Effector memory CD4-positive, alpha-beta T cell (primary cell): Measurements from ENCODE around the gene EDEM2.
"Not testable (repeated sequence)": the region's sequence is repeated elsewhere in the genome, so short reads cannot be mapped to it uniquely, and the experiment has no call there.

Experiments
- DNase-seq, 3 donors: peaks; one replicate each; pipeline ENCODE4 v3.0.0-alpha.2; 2020
- H3K27ac ChIP-seq: 2 replicates; pipeline ENCODE4 v1.7.0; 2013; ENCODE audit warnings: mild to moderate bottlenecking, low read length, moderate library complexity; ENCODE audit not compliant: insufficient read depth, poor library complexity, severe bottlenecking
- H3K27me3 ChIP-seq: replicated peaks from 2 replicates; pipeline ENCODE4 v1.7.0; 2013; ENCODE audit warnings: mild to moderate bottlenecking, low read length; ENCODE audit not compliant: insufficient read depth, control insufficient read depth, poor library complexity, severe bottlenecking
- H3K36me3 ChIP-seq: 2 replicates; pipeline ENCODE4 v1.7.0; 2013; ENCODE audit warnings: mild to moderate bottlenecking, low read length, moderate library complexity; ENCODE audit not compliant: control insufficient read depth, insufficient read depth
- H3K4me1 ChIP-seq: 2 replicates; pipeline ENCODE4 v1.7.0; 2013; ENCODE audit warnings: low read length, mild to moderate bottlenecking; ENCODE audit not compliant: control insufficient read depth, insufficient read depth, poor library complexity, severe bottlenecking
- H3K4me3 ChIP-seq: 2 replicates; pipeline ENCODE4 v1.7.0; 2013; ENCODE audit warnings: low read length, low read depth, mild to moderate bottlenecking; ENCODE audit not compliant: insufficient read depth, poor library complexity, severe bottlenecking
- H3K9me3 ChIP-seq: 2 replicates; pipeline ENCODE4 v1.7.0; 2013; ENCODE audit warnings: mild to moderate bottlenecking, low read length, moderate library complexity; ENCODE audit not compliant: control insufficient read depth

The EDEM2 gene

GRCh38 chr20:35088231-35089145 is 58.6 kb downstream of the EDEM2 start:
- Histone ChIP-seq H3K9me3 (no peaks in the 10 kb centered on the region), H3K4me1 (peaks cover 18% of the 10 kb centered on the region), H3K27me3 (no peaks in the 10 kb centered on the region), H3K36me3 (no peaks in the 10 kb centered on the region), H3K27ac (no peak overlapping the region), H3K4me3 (no peak overlapping the region)
- no peak for DNase-seq

GRCh38 chr20:35087791-35088190 is 59.3 kb downstream of the EDEM2 start:
- no peaks in the 10 kb centered on the region for H3K36me3 ChIP-seq

DNA sequence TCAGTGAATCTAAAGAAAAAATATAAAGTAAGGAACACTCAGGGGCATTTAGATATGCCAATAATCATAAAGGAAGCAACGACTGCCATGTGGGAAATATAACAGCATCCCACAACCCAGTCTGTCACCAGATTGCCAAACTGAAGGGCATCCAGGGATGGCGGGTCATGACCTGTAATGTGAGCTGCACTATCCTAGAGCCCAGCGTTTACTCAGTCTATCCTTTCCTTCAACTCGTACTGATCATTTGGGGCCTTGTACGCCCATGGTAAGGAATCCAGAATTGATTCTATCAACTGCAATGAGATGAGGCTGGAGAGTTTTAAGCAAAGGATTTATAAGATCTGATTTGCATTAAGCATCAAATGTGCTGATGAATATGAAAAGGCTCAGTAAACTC is 59.8 kb downstream of the EDEM2 start:
- no peaks in the 10 kb centered on the region for H3K9me3 ChIP-seq
- no peak overlapping the region for H3K27ac ChIP-seq
- H3K4me1 ChIP-seq, result peaks cover 14% of the 10 kb centered on the region
- DNase-seq, result no peak
- no peaks in the 10 kb centered on the region for H3K36me3 ChIP-seq
- H3K4me3 ChIP-seq, result no peak overlapping the region
- H3K27me3 ChIP-seq, result no peaks in the 10 kb centered on the region

More at GRCh38 chr20:35087791-35088190, 59.3 kb downstream of the EDEM2 start:
- Histone ChIP-seq H3K4me3 (no peak overlapping the region), H3K27ac (no peak overlapping the region), H3K4me1 (peaks cover 14% of the 10 kb centered on the region), H3K27me3 (no peaks in the 10 kb centered on the region), H3K9me3 (no peaks in the 10 kb centered on the region)
- no peak for DNase-seq

- Histone ChIP-seq H3K4me3 (no peak overlapping the region), H3K27me3 (no peaks in the 10 kb centered on the region), H3K9me3 (no peaks in the 10 kb centered on the region), H3K27ac (no peak overlapping the region), H3K4me1 (peaks cover 8% of the 10 kb centered on the region), H3K36me3 (no peaks in the 10 kb centered on the region)
- DNase-seq, result no peak
Observed at GRCh38 chr20:35085477-35086225, 61.5 kb downstream of the EDEM2 start.

GRCh38 chr20:35084998-35085397 is 62.1 kb downstream of the EDEM2 start:
- H3K27ac ChIP-seq, result no peak overlapping the region
- no peaks in the 10 kb centered on the region for H3K9me3 ChIP-seq
- peaks cover 7% of the 10 kb centered on the region for H3K4me1 ChIP-seq
- no peak for DNase-seq
- no peak overlapping the region for H3K4me3 ChIP-seq
- no peaks in the 10 kb centered on the region for H3K36me3 ChIP-seq
- H3K27me3 ChIP-seq, result no peaks in the 10 kb centered on the region

- H3K36me3 ChIP-seq, result peaks cover 12% of the 10 kb centered on the region
- not testable (repeated sequence) for H3K4me3 ChIP-seq, H3K9me3 ChIP-seq, H3K27ac ChIP-seq, H3K27me3 ChIP-seq, DNase-seq, H3K4me1 ChIP-seq
Observed at GRCh38 chr20:35080348-35080642, 66.8 kb downstream of the EDEM2 start.

DNA sequence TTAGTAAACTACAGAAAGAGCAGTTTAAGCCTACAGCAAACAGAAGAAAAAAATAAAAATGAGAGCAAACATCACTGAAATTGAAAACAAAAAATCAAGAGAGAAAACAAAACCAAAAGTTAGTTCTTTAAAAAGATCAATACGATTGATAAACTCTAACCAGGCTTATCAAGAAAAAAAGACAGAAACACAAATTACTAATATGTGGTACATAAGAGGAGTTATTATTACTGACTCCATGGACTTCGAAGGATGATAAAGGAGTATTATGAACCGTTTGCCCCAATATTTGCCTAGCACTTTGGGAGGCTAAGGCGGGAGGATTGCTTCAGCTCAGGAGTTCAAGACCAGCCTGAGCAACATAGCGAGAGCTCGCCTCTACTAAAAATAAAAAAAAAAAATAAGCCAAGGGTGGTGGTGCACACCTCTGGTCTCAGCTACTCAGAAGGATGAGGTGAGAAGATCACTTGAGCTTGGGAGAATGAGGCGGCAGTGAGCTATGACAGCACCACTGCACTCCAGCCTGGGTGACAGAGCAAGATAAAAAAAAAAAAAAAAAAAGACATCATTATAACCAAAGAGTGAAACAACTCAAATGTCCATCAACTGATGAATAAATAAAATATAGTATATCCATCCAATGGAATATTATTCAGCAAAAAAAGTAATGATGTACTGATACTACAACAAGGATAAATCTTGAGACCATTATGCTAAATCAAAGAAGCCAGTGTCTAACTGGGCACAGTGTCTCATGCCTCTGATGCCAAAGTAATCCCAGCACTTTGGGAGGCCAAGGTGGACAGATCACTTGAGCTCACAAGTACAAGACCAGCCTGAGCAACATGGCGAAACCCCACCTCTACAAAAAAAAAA is 67.4 kb downstream of the EDEM2 start:
- no peak for DNase-seq
- peaks cover 7% of the 10 kb centered on the region for H3K4me1 ChIP-seq
- no peaks in the 10 kb centered on the region for H3K9me3 ChIP-seq
- no peak overlapping the region for H3K4me3 ChIP-seq
- H3K27ac ChIP-seq, result no peak overlapping the region
- H3K27me3 ChIP-seq, result no peaks in the 10 kb centered on the region
- H3K36me3 ChIP-seq, result peaks cover 12% of the 10 kb centered on the region

DNA sequence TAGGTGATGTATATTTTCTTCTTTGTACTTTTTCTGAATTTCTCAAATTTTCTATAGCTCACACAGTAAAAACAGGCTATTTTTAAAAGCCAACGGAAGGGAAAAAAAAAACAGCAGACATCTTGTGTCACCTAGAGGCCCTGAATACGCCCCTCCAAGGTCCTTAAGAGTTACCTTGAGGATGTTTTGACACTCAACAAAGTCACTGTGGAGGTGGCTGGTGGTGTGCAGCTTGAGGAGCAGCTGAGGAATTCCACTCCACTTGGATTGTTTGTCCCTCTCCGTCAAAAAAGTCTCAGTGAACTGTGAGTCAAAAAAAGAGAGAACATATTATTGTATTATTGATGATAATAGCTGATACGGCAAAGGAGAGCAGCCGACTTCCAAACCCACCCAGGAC is 69.3 kb downstream of the EDEM2 start:
- H3K27ac ChIP-seq, result no peak overlapping the region

DNA sequence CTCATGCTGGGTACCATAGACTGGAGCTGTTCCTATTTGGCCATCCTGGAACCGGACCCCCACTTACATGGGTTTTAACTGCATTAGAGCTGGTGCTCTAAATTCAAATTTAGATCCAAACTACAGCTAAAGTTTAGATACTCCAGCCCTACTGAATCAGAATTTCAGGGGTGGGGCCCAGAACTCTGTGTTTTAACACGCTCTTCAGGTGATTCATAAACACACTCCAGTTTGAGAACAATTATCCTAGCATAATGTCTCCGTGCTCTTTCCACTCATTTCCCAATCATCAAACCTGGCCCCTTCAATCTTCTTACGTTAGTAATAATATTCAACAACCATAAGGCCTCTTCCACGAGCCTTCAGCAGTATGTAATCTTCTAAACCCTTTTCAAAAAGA is 69.8 kb downstream of the EDEM2 start:
- H3K36me3 ChIP-seq, result peaks cover 12% of the 10 kb centered on the region
- no peak overlapping the region for H3K4me3 ChIP-seq
- no peak for DNase-seq
- H3K27me3 ChIP-seq, result no peaks in the 10 kb centered on the region
- no peaks in the 10 kb centered on the region for H3K9me3 ChIP-seq
- H3K27ac ChIP-seq, result no peak overlapping the region
- H3K4me1 ChIP-seq, result peaks cover 7% of the 10 kb centered on the region

More for the DNA sequence above, 69.3 kb downstream of the EDEM2 start:
- no peak overlapping the region for H3K4me3 ChIP-seq
- no peaks in the 10 kb centered on the region for H3K9me3 ChIP-seq
- H3K27me3 ChIP-seq, result no peaks in the 10 kb centered on the region
- H3K4me1 ChIP-seq, result peaks cover 7% of the 10 kb centered on the region
- peaks cover 12% of the 10 kb centered on the region for H3K36me3 ChIP-seq
- DNase-seq, result no peak
